Right lobe of liver (tissue), 4 donors: ENCODE data around the gene EPS8L2.

Experiments
- CTCF ChIP-seq, 4 donors: fragments of 200-600 bp in 3 of 4; fragments of 450-650 bp in 1 of 4; IDR thresholded peaks; one replicate each; pipeline versions ENCODE4 v1.5.1 to v1.8.0; 2016 to 2022; ENCODE audit warnings: antibody characterized with exemption in 4 of 4, mild to moderate bottlenecking in 2 of 4
- POLR2A ChIP-seq: fragments of 450-650 bp; IDR thresholded peaks from one replicate; pipeline ENCODE4 v1.6.1; 2017; ENCODE audit warnings: antibody characterized with exemption, mild to moderate bottlenecking
- donor health status: DM: no; HTN: no; CAD: no.
- donor health status: DM: no; HTN: no; CAD: no.
- donor health status: DM: no; HTN: yes; CAD: no.

DNA sequence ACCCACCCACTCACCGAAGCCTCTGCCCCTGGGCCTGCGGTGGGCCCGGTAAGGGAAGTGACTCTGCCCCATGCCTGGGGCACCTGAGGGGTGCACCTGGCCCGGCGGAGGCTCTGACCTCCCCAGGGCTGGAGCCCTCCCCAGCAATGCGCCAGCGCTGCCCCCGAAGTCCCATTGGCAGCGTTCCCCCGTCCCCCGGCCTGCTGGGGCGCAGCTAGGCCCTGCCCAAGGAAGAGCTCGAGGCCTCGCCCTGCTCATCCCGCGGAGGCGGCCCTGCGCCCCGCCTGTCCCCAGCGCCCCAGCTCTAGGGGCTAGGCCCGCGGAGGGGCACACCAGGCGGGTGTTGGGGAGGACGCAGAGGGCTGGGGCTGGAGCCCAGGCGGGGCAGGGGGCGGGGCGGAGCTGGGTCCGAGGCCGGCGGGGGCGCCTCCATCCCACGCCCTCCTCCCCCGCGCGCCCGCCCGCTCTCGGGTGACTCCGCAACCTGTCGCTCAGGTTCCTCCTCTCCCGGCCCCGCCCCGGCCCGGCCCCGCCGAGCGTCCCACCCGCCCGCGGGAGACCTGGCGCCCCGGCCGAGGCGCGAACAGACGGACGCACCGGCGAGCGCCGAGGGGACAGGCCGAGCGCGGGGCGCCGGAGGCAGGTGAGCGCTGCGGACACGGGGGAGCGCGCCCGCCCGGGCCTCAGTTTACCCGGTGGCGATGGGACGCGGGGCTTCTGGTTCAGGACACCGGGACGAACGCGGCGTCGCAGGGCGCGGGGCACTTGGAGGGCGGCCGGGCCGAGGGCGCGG, at the start of gene EPS8L2:
- TF ChIP-seq CTCF (IDR thresholded peaks at IDR 0.05), result no peak
- peak; percentile 41 for TF ChIP-seq POLR2A
